Fibroblast of peridontal ligament (primary cell): ENCODE results near the gene PLA2G2C.
"Not testable (repeated sequence)": the region's sequence is repeated elsewhere in the genome, so short reads cannot be mapped to it uniquely, and the experiment has no call there.

Experiments used
- DNase-seq: peaks from one replicate; pipeline ENCODE4 v3.0.0-alpha.2; 2010; ENCODE audit errors: extremely low read depth

PLA2G2C gene

GRCh38 chr1:20185834-20186782 is at the start of gene PLA2G2C, which contains the start of gene UBXN10:
TSS of gene PLA2G2C (minus strand) at chr1:20186518. CDS start at chr1:20177363, 9,155 bp downstream.
TSS of gene UBXN10 (plus strand) at chr1:20186096. CDS start at chr1:20190562, 4,466 bp downstream.
- DNase-seq = no peak

GRCh38 chr1:20234788-20235535 is 48.6 kb upstream of the PLA2G2C start:
- DNase-seq = no peak

- no peak for DNase-seq
These were observed 47.5 kb upstream of the PLA2G2C start for GRCh38 chr1:20233866-20234265.

- peak; percentile 48 for DNase-seq
These were observed 47.1 kb upstream of the PLA2G2C start for GRCh38 chr1:20233394-20233793.

- not testable (repeated sequence) for DNase-seq
These were observed 46.2 kb upstream of the PLA2G2C start for GRCh38 chr1:20232564-20232963.

- no peak for DNase-seq
These were observed 42.9 kb upstream of the PLA2G2C start for GRCh38 chr1:20229171-20229570.

GRCh38 chr1:20228314-20228825 is 42.1 kb upstream of the PLA2G2C start:
- no peak for DNase-seq

GRCh38 chr1:20227704-20228103 is 41.4 kb upstream of the PLA2G2C start:
- no peak for DNase-seq

GRCh38 chr1:20224546-20224945 is 38.2 kb upstream of the PLA2G2C start:
- DNase-seq = no peak

GRCh38 chr1:20223551-20224419 is 37.5 kb upstream of the PLA2G2C start:
- no peak for DNase-seq

- no peak for DNase-seq
These were observed 36.8 kb upstream of the PLA2G2C start for GRCh38 chr1:20223106-20223505.

GRCh38 chr1:20220036-20220435 is 33.7 kb upstream of the PLA2G2C start:
- no peak for DNase-seq

- DNase-seq = not testable (repeated sequence)
These were observed 32.7 kb upstream of the PLA2G2C start for GRCh38 chr1:20219053-20219452.

- DNase-seq = peak; percentile 5
These were observed 30.3 kb upstream of the PLA2G2C start for GRCh38 chr1:20216574-20216973.

- no peak for DNase-seq
These were observed 29.4 kb upstream of the PLA2G2C start for GRCh38 chr1:20215716-20216115.

- peak; percentile 38 for DNase-seq
These were observed 26.5 kb upstream of the PLA2G2C start for GRCh38 chr1:20212685-20213331.

- no peak for DNase-seq
These were observed 25.9 kb upstream of the PLA2G2C start for GRCh38 chr1:20212085-20212684.

- DNase-seq = no peak
These were observed 25.2 kb upstream of the PLA2G2C start for GRCh38 chr1:20211511-20211931.

- no peak for DNase-seq
These were observed 24.6 kb upstream of the PLA2G2C start for GRCh38 chr1:20210736-20211460.

GRCh38 chr1:20209471-20209870 is 23.2 kb upstream of the PLA2G2C start:
- DNase-seq = no peak
